ENCODE results near the gene NR1H2.
A peak's percentile ranks its signal among the peaks of the same experiment; 100 is the strongest.

The NR1H2 gene

DNA sequence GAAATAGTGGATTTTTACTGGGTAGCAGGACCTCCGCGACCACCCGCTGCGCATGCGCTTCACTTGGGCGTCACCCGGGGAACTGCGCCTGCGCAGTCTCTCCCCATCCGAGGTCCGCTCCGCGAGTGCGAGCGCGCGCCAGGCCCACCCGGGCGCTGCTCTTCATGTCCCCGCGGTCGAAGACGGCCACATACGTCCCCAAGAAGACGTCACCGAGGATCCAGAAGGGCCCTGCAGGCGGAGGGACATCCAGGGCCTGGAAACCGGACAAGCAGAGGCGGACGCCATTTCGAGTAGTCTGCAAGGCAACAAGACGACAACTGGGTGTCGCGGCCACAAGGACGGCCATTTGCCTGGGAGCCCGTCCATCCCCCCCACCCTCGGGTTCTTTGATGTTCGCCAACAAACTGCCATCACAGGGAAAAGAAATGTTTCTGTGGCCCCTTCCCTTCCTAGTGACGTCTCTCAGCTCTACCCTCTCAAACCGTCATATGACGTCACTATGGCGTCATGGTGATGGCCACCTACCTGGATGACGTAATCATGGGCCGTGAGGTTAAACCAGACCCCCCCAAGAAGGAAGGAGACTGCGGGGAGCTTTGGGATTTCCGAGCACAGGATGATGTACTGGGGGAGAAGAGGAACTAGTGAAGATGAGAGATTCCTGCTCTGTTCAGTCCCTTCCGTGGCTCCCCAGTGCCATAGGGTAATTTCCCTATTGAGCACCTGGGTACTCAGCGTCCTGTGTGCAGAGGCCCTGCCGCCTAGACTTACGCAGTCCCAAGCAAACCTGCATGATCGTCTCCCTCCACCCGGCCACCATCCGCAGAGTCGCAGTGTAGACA, 17.6 kb upstream of the NR1H2 start:
- no peak for FAIRE-seq

GRCh38 chr19:50359328-50359818, 16.9 kb upstream of the NR1H2 start:
- DNase-seq (ENCODE audit: insufficient read length, low spot score) = no peak
- FAIRE-seq = no peak
- no peak for TF ChIP-seq POLR2A (IDR thresholded peaks at IDR 0.05; ENCODE audit: low read depth, low read length)

More for the DNA sequence above, 17.6 kb upstream of the NR1H2 start:
- peak; percentile 57 for TF ChIP-seq POLR2A (IDR thresholded peaks at IDR 0.05; ENCODE audit: low read depth, low read length)
- DNase-seq (ENCODE audit: insufficient read length, low spot score) = no peak

DNA sequence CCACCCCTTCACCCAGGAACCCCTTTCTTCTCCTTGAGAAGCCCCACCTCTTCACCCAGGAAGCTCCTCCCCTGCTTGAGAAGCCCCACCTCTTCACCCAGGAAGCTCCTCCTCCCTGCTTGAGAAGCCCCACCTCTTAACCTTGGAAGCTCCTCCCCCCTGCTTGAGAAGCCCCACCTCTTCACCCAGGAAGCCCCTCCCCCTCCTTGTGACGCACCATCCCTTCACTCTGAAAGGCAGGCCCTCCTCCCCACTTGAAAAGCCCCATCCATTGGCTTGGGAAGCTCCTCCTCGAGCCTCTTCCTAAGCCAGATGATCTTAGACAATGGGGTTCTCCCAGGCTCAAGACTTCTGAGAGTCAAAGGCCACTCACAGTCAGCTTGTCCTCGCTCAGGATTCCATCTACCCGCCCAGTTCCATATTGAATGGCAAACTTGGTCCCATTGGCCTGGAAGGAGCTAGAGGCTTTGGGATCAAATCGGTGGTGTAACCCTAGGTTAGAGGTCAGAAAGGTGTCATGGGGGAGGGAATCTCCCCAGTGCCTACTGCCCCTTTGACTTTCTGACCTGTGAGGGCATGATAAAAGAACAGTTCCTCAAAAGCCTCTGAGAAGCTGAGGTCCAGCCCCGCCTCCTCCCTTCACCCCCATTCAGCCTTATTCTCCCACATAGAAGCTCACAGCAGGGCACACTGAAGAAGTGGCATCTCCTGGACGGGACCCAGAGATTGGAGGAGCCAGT, 14.8 kb upstream of the NR1H2 start:
- FAIRE-seq = no peak
- no peak for TF ChIP-seq POLR2A (IDR thresholded peaks at IDR 0.05; ENCODE audit: low read depth, low read length)
- DNase-seq (ENCODE audit: insufficient read length, low spot score) = no peak

DNA sequence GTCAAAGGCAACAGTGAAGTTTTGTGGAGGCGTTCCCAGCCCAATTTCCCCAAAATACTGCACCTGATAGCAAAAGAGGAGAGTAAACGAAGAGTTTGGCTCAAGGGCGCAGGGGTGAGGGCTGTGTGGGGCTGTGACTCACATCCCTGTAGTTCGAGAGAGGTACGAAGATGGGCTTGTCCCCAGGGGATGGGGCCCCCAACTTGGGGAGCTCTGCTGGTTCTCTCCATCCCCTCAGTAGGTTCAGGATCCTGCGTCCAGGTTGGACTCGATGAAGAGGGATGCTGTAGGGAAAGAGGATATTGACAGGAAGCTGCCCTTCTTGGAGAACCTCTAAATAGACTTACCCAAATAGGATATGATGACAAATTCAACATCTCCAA, 14.2 kb upstream of the NR1H2 start:
- DNase-seq (ENCODE audit: insufficient read length, low spot score) (no peak), FAIRE-seq (no peak)
- TF ChIP-seq POLR2A (IDR thresholded peaks at IDR 0.05; ENCODE audit: low read depth, low read length) = no peak

DNA sequence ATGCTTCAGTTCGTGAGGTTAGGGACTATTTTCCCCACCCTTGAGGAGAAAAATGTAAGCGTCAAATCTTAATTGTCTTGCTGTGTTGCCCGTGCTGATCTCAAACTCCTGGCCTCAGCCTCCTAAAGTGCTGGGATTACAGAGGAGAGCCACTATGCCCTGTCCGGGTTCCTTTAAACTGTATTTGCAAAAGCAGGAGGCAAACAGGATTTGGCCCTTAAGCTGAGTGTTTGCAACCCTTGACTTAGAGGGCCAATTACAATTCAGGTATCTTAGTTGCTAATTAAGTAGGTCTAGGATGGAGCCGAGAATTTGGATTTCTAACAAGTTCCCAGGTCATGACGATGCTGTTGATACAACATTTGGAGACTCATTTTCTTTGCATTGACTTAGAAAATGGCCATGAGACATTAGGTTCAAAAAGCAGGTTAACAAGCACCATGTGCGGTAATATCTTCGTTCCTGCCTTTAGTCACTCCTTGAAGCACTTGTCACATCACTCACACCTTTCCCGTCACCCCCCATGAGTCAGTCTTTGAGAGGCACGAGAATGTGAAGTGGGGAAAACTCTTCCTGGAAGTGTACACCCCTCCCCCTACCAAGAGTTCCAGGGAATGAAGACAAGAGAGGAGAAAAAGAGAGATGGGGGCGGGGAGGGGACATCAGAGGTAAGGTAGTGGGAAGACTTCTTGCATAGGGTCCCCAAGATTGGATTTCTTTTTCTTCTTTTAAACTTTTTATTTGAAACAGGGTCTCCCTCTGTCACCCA, 13.4 kb upstream of the NR1H2 start:
- FAIRE-seq (no peak), DNase-seq (ENCODE audit: insufficient read length, low spot score) (no peak)
- TF ChIP-seq POLR2A (IDR thresholded peaks at IDR 0.05; ENCODE audit: low read depth, low read length) = no peak

DNA sequence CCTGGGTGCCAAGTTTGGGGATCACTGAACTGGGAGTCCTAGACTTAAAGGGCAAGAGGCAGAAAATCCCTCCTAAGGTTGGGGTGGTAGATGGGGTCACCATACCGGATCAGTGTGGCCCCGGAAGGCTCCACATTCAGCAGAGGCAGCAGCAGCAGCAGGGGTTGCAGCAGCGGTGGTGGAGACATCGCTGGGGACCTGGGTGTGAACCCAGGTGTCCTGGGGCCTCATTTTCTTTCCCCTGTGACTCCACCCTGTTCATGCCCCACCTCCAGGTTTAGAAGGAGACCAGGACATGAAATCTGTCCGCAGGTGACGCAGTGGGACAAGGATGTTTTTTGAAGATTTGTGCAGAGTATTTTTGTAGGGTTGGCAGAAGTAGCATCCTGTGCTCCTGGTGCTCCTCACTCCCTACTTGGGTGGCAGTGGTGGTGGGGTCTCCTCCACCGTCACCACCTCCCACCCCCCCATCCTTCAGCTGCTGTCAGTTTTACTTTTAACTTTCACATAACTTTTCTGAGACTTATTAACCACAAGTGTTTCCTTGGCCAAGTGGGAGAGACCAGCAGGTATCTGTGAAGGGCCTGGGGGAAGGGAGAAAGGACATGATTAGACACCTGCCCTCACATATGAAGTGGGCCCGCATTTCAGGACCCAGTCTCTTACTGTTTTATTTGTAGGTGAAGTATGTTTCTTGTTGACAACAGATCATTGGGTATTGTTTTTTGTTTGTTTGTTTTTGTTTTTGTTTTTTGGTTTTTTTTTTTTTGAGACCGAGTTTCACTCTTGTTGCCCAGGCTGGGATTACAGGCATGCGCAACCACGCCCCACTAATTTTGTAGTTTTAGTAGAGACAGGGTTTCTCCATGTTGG, 10.6 kb upstream of the NR1H2 start, which contains the start of gene NAPSA:
TSS of gene NAPSA (minus strand) at position 206 of the 873 bp plus-strand sequence. CDS start at position 188, 18 bp downstream.
- no peak for DNase-seq (ENCODE audit: insufficient read length, low spot score)
- FAIRE-seq = no peak
- TF ChIP-seq POLR2A (IDR thresholded peaks at IDR 0.05; ENCODE audit: low read depth, low read length) = no peak

DNA sequence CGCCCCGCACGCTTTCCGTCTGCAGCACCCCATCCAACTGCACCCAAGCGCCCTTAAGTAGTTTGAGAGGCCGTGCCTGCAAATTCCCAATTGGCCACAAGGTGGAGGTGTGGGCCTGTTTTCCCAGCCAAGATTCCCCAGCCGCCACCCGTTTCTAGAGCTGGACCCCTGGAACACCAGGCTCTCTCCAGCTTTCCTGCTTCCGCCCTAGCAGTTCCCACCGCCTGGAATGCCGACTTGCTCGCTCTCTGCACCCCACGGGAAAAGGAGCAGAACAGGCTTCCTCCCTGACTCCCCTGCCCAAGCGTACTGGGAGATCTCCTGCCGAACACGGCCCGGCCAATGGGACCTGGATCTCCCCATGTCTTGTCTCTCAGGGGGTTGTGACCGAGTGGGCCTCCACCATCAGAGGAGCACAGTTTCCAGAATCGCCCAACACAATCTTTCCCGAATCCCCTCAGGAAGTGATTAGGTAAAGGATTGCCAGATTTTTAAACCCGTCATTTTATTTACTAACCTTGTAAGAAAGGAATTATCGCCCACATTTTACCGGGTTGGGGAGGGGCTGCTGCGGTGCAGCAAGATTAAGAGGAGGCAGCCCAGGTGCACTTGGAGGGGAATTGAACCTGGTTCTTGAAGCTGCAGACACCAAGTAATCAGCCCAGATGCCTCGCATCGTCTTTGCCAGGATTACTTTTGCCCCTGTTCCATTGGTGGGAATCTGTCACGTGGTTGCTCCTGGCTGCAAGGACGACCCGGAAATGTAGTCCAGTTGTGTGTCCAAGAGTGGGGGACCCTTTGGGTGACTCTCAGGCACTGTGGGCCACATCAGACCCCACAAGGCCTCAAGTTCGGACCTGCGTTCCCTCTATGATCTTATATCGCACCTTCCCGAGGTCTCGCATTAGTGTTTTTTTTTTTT, 7.3 kb upstream of the NR1H2 start:
- TF ChIP-seq POLR2A (IDR thresholded peaks at IDR 0.05; ENCODE audit: low read depth, low read length) = peak; percentile 58; the same call in 1 of the 2 replicates
- DNase-seq (ENCODE audit: insufficient read length, low spot score) (peak; percentile 93), FAIRE-seq (peak; percentile 50)

DNA sequence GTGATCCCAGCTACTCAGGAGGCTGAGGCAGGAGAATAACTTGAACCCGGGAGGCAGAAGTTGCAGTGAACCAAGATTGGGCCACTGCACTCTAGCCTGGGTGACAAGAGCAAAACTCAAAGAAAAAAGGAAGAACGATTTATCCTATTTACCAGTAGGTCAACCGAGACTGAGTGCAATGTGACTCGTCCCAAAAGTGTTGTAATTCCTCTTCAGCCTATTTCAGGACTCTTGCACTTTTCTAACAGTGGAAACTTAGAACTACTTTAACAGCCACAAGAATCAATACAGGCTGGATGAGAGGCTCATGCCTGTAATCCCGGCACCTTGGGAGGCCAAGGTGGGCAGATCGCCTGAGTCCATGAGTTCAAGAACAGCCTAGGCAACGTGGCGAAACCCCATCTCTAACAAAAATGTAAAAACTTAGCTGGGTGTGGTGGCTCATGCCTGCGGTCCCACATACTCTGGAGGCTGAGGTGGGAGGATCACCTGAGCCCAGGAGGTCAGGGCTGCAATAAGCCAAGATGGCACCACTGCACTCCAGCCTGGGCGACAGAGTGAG, 4.3 kb upstream of the NR1H2 start:
- FAIRE-seq (no peak), DNase-seq (ENCODE audit: insufficient read length, low spot score) (no peak)
- TF ChIP-seq POLR2A (IDR thresholded peaks at IDR 0.05; ENCODE audit: low read depth, low read length) = no peak

DNA sequence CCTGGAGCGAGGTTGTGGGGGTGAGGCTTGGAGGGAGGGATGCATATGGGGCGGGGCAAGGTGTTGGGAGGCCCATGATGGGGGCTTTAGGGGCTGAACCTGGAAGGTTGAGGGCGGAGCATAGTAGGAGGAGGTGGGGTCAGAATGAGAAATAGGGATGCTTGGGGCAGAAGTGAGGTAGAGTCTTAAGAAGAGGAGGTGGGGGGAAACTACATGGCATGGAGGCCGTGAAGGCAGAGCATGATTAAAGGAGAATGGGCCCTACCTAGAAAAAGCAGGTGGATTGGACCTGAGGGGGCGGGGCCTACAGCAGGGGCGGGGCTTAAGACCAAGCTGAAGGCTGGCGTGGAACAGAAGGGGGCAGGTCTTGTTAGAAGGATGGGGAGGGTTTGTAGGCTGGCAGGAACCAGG, 799 bp downstream of the NR1H2 start:
- DNase-seq (ENCODE audit: insufficient read length, low spot score) = no peak
- no peak for TF ChIP-seq POLR2A (IDR thresholded peaks at IDR 0.05; ENCODE audit: low read depth, low read length)
- FAIRE-seq = no peak

DNA sequence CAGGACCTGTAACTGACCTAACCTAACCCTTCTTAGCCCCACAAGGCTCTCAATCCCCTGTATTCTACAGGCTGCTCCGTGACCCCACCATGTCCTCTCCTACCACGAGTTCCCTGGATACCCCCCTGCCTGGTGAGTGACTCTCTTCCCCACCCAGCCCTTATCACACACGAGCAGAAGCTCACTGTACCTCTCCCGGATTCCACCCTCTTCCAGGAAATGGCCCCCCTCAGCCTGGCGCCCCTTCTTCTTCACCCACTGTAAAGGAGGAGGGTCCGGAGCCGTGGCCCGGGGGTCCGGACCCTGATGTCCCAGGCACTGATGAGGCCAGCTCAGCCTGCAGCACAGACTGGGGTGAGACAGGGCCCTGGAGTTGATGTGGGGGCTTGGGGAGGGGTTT, 1.3 kb downstream of the NR1H2 start:
- DNase-seq (ENCODE audit: insufficient read length, low spot score) (no peak), FAIRE-seq (no peak)
- no peak for TF ChIP-seq POLR2A (IDR thresholded peaks at IDR 0.05; ENCODE audit: low read depth, low read length)

GRCh38 chr19:50378169-50378862, 2.1 kb downstream of the NR1H2 start:
- FAIRE-seq = no peak
- DNase-seq (ENCODE audit: insufficient read length, low spot score) = no peak
- TF ChIP-seq POLR2A (IDR thresholded peaks at IDR 0.05; ENCODE audit: low read depth, low read length) = no peak

Measured in H54 (cell line).